Lower leg skin (tissue), 3 donors: ENCODE data around the gene FAM187B.

ENCODE experiments used
- POLR2A ChIP-seq, 2 donors: fragments of 450-650 bp; IDR thresholded peaks; one replicate each; pipeline ENCODE4 v1.6.1; 2016 to 2017; ENCODE audit warnings: antibody characterized with exemption in 2 of 2, mild to moderate bottlenecking in 1 of 2, moderate library complexity in 1 of 2
- TF ChIP-seq, protein P1 (sequence below), 3 donors: fragments of 450-650 bp; IDR thresholded peaks; one replicate each; pipeline ENCODE4 v1.5.1; 2016; ENCODE audit warnings: antibody characterized with exemption in 3 of 3, mild to moderate bottlenecking in 3 of 3, moderate library complexity in 2 of 3

DNA sequence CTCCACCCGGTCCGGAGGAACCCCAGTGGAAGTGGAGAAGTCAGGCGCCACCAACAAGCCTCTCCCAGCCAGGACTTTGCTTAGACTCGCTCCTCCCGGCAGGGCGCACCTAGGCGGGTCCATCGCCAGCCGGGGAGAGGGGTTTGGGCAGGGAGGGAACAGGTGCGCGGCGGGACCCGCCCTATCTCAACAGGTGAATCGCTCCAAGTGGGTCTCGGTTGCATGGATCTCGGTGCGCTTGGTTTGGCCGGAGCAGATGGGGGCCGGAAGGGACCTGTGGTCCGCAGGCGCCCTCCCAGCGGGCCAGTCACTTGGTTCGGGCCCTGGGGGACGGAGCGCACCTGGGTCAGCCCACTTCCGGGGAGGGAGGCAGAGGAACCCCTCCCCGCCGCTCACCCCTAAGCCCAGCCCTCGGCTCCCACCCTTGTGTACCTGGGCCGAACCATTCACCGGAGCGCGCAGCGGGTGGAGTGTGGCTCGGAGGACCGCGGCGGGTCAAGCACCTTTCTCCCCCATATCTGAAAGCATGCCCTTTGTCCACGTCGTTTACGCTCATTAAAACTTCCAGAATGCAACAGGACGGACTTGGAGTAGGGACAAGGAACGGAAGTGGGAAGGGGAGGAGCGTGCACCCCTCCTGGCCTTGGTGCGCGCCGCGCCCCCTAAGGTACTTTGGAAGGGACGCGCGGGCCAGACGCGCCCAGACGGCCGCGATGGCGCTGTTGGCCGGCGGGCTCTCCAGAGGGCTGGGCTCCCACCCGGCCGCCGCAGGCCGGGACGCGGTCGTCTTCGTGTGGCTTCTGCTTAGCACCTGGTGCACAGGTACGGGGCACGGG is 20.0 kb upstream of the FAM187B start, which contains the start of gene LSR:
- TF ChIP-seq, protein P1, sequence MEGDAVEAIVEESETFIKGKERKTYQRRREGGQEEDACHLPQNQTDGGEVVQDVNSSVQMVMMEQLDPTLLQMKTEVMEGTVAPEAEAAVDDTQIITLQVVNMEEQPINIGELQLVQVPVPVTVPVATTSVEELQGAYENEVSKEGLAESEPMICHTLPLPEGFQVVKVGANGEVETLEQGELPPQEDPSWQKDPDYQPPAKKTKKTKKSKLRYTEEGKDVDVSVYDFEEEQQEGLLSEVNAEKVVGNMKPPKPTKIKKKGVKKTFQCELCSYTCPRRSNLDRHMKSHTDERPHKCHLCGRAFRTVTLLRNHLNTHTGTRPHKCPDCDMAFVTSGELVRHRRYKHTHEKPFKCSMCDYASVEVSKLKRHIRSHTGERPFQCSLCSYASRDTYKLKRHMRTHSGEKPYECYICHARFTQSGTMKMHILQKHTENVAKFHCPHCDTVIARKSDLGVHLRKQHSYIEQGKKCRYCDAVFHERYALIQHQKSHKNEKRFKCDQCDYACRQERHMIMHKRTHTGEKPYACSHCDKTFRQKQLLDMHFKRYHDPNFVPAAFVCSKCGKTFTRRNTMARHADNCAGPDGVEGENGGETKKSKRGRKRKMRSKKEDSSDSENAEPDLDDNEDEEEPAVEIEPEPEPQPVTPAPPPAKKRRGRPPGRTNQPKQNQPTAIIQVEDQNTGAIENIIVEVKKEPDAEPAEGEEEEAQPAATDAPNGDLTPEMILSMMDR (IDR thresholded peaks at IDR 0.05) = peak in 1 of 3 donors; percentile 20
- no peak for TF ChIP-seq POLR2A (IDR thresholded peaks at IDR 0.05)
